ENCODE results near the gene EMP1. TPM values are rescaled to one million over a fixed set of nuclear protein-coding genes. Genes with fewer than 3 reads are reported as not detected.

Gene EMP1
- total and polyA plus RNA-seq, 9 of the 15 experiments (the other 6 are each of a cell fraction or from before 2014, with no cell fraction given) = 0.10 to 0.60 TPM; not detected in 7

GRCh38 chr12:13200841-13201240 lies 4.3 kb downstream of the EMP1 start:
- no peak overlapping the region for H3K27ac ChIP-seq (ENCODE audit: extremely low read depth, low read depth, low read length)
- H3K4me3 ChIP-seq = no peak overlapping the region
- FAIRE-seq (no peak), ATAC-seq (no peak), DNase-seq (ENCODE audit: extremely low read depth in 1 of 4, low spot score in 3 of 4) (no peak)
- peaks cover 0 to 36% of the 10 kb centered on the region in 2 experiments; a peak in 4 of 5 replicates for H3K27me3 ChIP-seq (ENCODE audit: control insufficient read depth in 2 of 2, insufficient read depth in 2 of 2, low read length in 2 of 2)
- in situ Hi-C loops (cut with MboI) (loop anchor here (5.0 to 25.0 kb wide), 2 partner anchors 104 to 189 kb away; partner anchors contain the start of gene HEBP1), intact Hi-C loops (cut with micrococcal nuclease) (no loop called here)
- H3K9ac ChIP-seq (ENCODE audit: insufficient read depth in 1 of 2, low read depth in 2 of 2, low read length in 2 of 2) = no peak overlapping the region
- WGBS (ENCODE audit: insufficient coverage, low coverage, missing lambda C conversion rate) = 0% methylated on average over 6 of the region's 8 CpGs
- ChIA-PET POLR2A (no interaction called here), CTCF (ENCODE audit: low intra/inter-chr PET ratio) (no interaction called here)
- H3K79me2 ChIP-seq (ENCODE audit: control insufficient read depth, insufficient read depth, low read length) = no peaks in the 10 kb centered on the region
- H3K36me3 ChIP-seq (ENCODE audit: control insufficient read depth, insufficient read depth, low read length) = no peaks in the 10 kb centered on the region
- no peak overlapping the region for H3K4me2 ChIP-seq (ENCODE audit: insufficient read depth, low read length)
- H3K4me1 ChIP-seq (replicated peaks in 1 of 2; ENCODE audit: control insufficient read depth in 2 of 2, insufficient read depth in 2 of 2, low read length in 2 of 2) = no peaks in the 10 kb centered on the region; a peak in 1 of 5 replicates
- H3K9me3 ChIP-seq (replicated peaks; ENCODE audit: control insufficient read depth, insufficient read depth, low read depth, low read length) = no peaks in the 10 kb centered on the region
- no peak overlapping the region for H2AFZ ChIP-seq (ENCODE audit: low read depth, low read length)
- H4K20me1 ChIP-seq (replicated peaks; ENCODE audit: control insufficient read depth, insufficient read depth, low read length) = no peaks in the 10 kb centered on the region
- BruUV-seq (replicated peaks) = no TSS peak
- H3K9me1 ChIP-seq (ENCODE audit: control insufficient read depth, insufficient read depth, low read length) = no peaks in the 10 kb centered on the region
- TF ChIP-seq CTCF (IDR thresholded peaks at IDR 0.05 in 2 of 3, conservative IDR thresholded peaks at IDR 0.05 in 1 of 3; ENCODE audit: insufficient read depth in 2 of 3, low read depth in 1 of 3, low read length in 3 of 3) = no peak
- TF ChIP-seq ZNF766 (CRISPR knock-in tag; conservative IDR thresholded peaks at IDR 0.05) = no peak
- TF ChIP-seq GABPB1 (CRISPR knock-in tag; IDR thresholded peaks at IDR 0.05) = no peak
- no peak for TF ChIP-seq STAT5A (IDR thresholded peaks at IDR 0.05; ENCODE audit: borderline replicate concordance, low read length)
- TF ChIP-seq MBD1 (CRISPR knock-in tag; IDR thresholded peaks at IDR 0.05) = no peak
- TF ChIP-seq ZHX1 (conservative IDR thresholded peaks at IDR 0.05; ENCODE audit: low read length) = no peak
- no peak for TF ChIP-seq TAL1 (IDR thresholded peaks at IDR 0.05)
- no peak for TF ChIP-seq VEZF1 (CRISPR knock-in tag; IDR thresholded peaks at IDR 0.05)
- no peak for TF ChIP-seq CHAMP1 (IDR thresholded peaks at IDR 0.05)
- TF ChIP-seq ZNF277 (CRISPR knock-in tag; IDR thresholded peaks at IDR 0.05; ENCODE audit: borderline replicate concordance) = no peak
